H1 (cell line): ENCODE measurements around the gene CXCL5. TPM values are rescaled to one million over a fixed set of nuclear protein-coding genes. Genes with fewer than 3 reads are reported as not detected.

ENCODE experiments used
- CTCF ChIA-PET: fragments of 300-600 bp; sonication (Branson Sonifier 250); formaldehyde crosslinking; loops from one replicate; lab custom pipeline; 2021; ENCODE audit not compliant: partially characterized antibody; lab: Charles Lee
- POLR2A ChIA-PET: fragments of 300-600 bp; sonication (Branson Sonifier 250); formaldehyde crosslinking; loops from one replicate; lab custom pipeline; 2021; ENCODE audit warnings: inconsistent platforms; ENCODE audit not compliant: partially characterized antibody; lab: Charles Lee
- DNase-seq, 2 experiments: peaks; one replicate each; pipeline versions ENCODE4 v3.0.0 to v3.0.0-alpha.2; 2010 to 2022; ENCODE audit warnings: low spot score in 2 of 2, low read depth in 1 of 2, mixed read lengths in 1 of 2
- FAIRE-seq: peaks from 2 replicates; lab custom pipeline; 2011; peaks lifted over from hg19 to GRCh38; lab: Jason Lieb, UNC
- H2AFZ ChIP-seq: 2 replicates; pipeline ENCODE4 v1.8.1; 2012; ENCODE audit warnings: low read length, inconsistent platforms
- H2AK5ac ChIP-seq: 2 replicates; pipeline ENCODE4 v1.6.1; 2013; ENCODE audit warnings: low read depth, low read length
- H2BK120ac ChIP-seq: replicated peaks from 2 replicates; pipeline ENCODE3; 2013; ENCODE audit warnings: low read depth, low read length, inconsistent platforms
- H2BK12ac ChIP-seq: 2 replicates; pipeline ENCODE4 v1.6.1; 2013; ENCODE audit warnings: low read depth, low read length
- H2BK15ac ChIP-seq: 2 replicates; pipeline ENCODE4 v1.6.1; 2013; ENCODE audit warnings: low read length
- H2BK20ac ChIP-seq: 2 replicates; pipeline ENCODE4 v1.6.1; 2013; ENCODE audit warnings: low read length
- H2BK5ac ChIP-seq: 2 replicates; pipeline ENCODE4 v1.6.1; 2013; ENCODE audit warnings: low read depth, low read length
- H3K14ac ChIP-seq: 2 replicates; pipeline ENCODE4 v1.6.1; 2013; ENCODE audit warnings: inconsistent platforms; ENCODE audit not compliant: insufficient read length
- H3K18ac ChIP-seq: 2 replicates; pipeline ENCODE4 v1.6.1; 2013; ENCODE audit warnings: low read length; ENCODE audit errors: extremely low read depth
- H3K23ac ChIP-seq: 2 replicates; pipeline ENCODE4 v1.6.1; 2013; ENCODE audit warnings: inconsistent platforms; ENCODE audit not compliant: insufficient read length
- H3K23me2 ChIP-seq: 2 replicates; pipeline ENCODE4 v1.6.1; 2013; ENCODE audit warnings: low read depth, low read length
- H3K27ac ChIP-seq: 2 replicates; pipeline ENCODE4 v1.6.1; 2011; ENCODE audit warnings: low read depth, low read length, inconsistent platforms
- H3K27me3 ChIP-seq, 4 experiments: replicated peaks in 1 of 4; 1 replicate in 1 of 4; 2 replicates in 3 of 4; pipeline versions ENCODE4 v1.6.1 to v1.8.1; 2011 to 2013; ENCODE audit warnings: low read length in 3 of 4, mild to moderate bottlenecking in 3 of 4, inconsistent platforms in 2 of 4, mixed read lengths in 2 of 4, moderate library complexity in 1 of 4; ENCODE audit not compliant: control insufficient read depth in 3 of 4, insufficient read depth in 3 of 4; ENCODE audit errors: extremely low read depth in 1 of 4
- H3K36me3 ChIP-seq, 4 experiments: 2 replicates each; pipeline versions ENCODE4 v1.6.1 to v1.8.1; 2011 to 2013; ENCODE audit warnings: mild to moderate bottlenecking in 4 of 4, low read length in 3 of 4, moderate library complexity in 2 of 4, control low read depth in 1 of 4, inconsistent platforms in 1 of 4; ENCODE audit not compliant: insufficient read depth in 4 of 4, control insufficient read depth in 2 of 4
- H3K4ac ChIP-seq: replicated peaks from 2 replicates; pipeline ENCODE3; 2013; ENCODE audit warnings: low read length, low read depth, mixed read lengths, inconsistent platforms; ENCODE audit not compliant: insufficient read length
- H3K4me1 ChIP-seq, 4 experiments: replicated peaks in 1 of 4; 1 replicate in 1 of 4; 2 replicates in 3 of 4; pipeline versions ENCODE4 v1.6.1 to v1.8.1; 2011 to 2013; ENCODE audit warnings: low read length in 3 of 4, inconsistent platforms in 2 of 4, mixed read lengths in 1 of 4; ENCODE audit not compliant: insufficient read depth in 4 of 4, control insufficient read depth in 3 of 4
- H3K4me2 ChIP-seq, 2 experiments: 2 replicates each; pipeline versions ENCODE4 v1.6.1 to v1.8.1; 2011 to 2013; ENCODE audit warnings: low read depth in 2 of 2, low read length in 2 of 2, control low read depth in 1 of 2, inconsistent platforms in 1 of 2, mild to moderate bottlenecking in 1 of 2; ENCODE audit not compliant: insufficient read depth in 1 of 2
- H3K4me3 ChIP-seq, 4 experiments: fragments of 200-600, 300-600 bp in 1 of 4; sonication (generic), shearing (Covaris generic), sonication (Bioruptor Twin) in 1 of 4; 2 replicates each; pipeline versions ENCODE4 v1.5.1 to v1.8.1; 2011 to 2016; ENCODE audit warnings: low read length in 4 of 4, low read depth in 3 of 4, control low read depth in 2 of 4, inconsistent platforms in 2 of 4, mild to moderate bottlenecking in 2 of 4, mixed read lengths in 1 of 4, moderate library complexity in 1 of 4; ENCODE audit not compliant: insufficient read depth in 2 of 4; ENCODE audit errors: extremely low read depth in 1 of 4
- H3K56ac ChIP-seq: replicated peaks from 2 replicates; pipeline ENCODE3; 2013; ENCODE audit warnings: low read depth, mild to moderate bottlenecking, mixed read lengths, low read length, inconsistent platforms; ENCODE audit not compliant: insufficient read length
- H3K79me1 ChIP-seq: 2 replicates; pipeline ENCODE4 v1.6.1; 2013; ENCODE audit warnings: low read depth, low read length, control low read depth
- H3K79me2 ChIP-seq, 2 experiments: 2 replicates each; pipeline versions ENCODE4 v1.6.1 to v1.8.1; 2012 to 2013; ENCODE audit warnings: low read length in 2 of 2, mild to moderate bottlenecking in 2 of 2, inconsistent platforms in 1 of 2; ENCODE audit not compliant: insufficient read depth in 2 of 2, control insufficient read depth in 1 of 2
- H3K9ac ChIP-seq, 4 experiments: replicated peaks in 1 of 4; 1 replicate in 1 of 4; 2 replicates in 3 of 4; pipeline versions ENCODE4 v1.6.1 to v1.8.1; 2011 to 2013; ENCODE audit warnings: low read depth in 3 of 4, low read length in 3 of 4, control low read depth in 2 of 4, mild to moderate bottlenecking in 2 of 4, moderate library complexity in 2 of 4, inconsistent platforms in 1 of 4; ENCODE audit errors: extremely low read depth in 1 of 4
- H3K9me3 ChIP-seq, 2 experiments: 2 replicates each; pipeline versions ENCODE4 v1.6.1 to v1.8.1; 2012 to 2013; ENCODE audit warnings: mild to moderate bottlenecking in 2 of 2, moderate library complexity in 2 of 2, control low read depth in 1 of 2, inconsistent platforms in 1 of 2, low read depth in 1 of 2, low read length in 1 of 2, mixed read lengths in 1 of 2; ENCODE audit not compliant: insufficient read depth in 2 of 2
- H4K20me1 ChIP-seq, 2 experiments: replicated peaks in 1 of 2; 2 replicates each; pipeline versions ENCODE3 to v1.8.1; 2011 to 2013; ENCODE audit warnings: inconsistent platforms in 2 of 2, low read length in 2 of 2, mild to moderate bottlenecking in 1 of 2; ENCODE audit not compliant: insufficient read depth in 2 of 2, control insufficient read depth in 1 of 2
- H4K5ac ChIP-seq: 2 replicates; pipeline ENCODE4 v1.6.1; 2013; ENCODE audit warnings: low read length, low read depth, mixed read lengths, inconsistent platforms; ENCODE audit not compliant: insufficient read length
- H4K8ac ChIP-seq: 2 replicates; pipeline ENCODE4 v1.8.0; 2013; ENCODE audit warnings: mild to moderate bottlenecking, moderate library complexity, low read length, inconsistent platforms; ENCODE audit not compliant: insufficient read depth; ENCODE audit errors: extremely low read depth
- H4K91ac ChIP-seq: replicated peaks from 2 replicates; pipeline ENCODE3; 2013; ENCODE audit warnings: low read length, mixed read lengths, inconsistent platforms; ENCODE audit not compliant: insufficient read length
- ATF2 ChIP-seq: IDR thresholded peaks from 2 replicates; pipeline ENCODE4 v1.6.1; 2012; ENCODE audit warnings: low read length, inconsistent platforms
- CTBP2 ChIP-seq: IDR thresholded peaks from 2 replicates; pipeline ENCODE4 v1.7.0; 2011; ENCODE audit warnings: borderline replicate concordance, mild to moderate bottlenecking, moderate library complexity, mixed read lengths, low read length; ENCODE audit not compliant: insufficient read depth, insufficient read length
- EGR1 ChIP-seq: IDR thresholded peaks from 2 replicates; pipeline ENCODE4 v1.6.1; 2011; ENCODE audit warnings: low read depth, low read length, borderline replicate concordance
- RAD21 ChIP-seq, 2 experiments: IDR thresholded peaks in 1 of 2; conservative IDR thresholded peaks in 1 of 2; 2 replicates each; pipeline ENCODE4 v1.6.1; 2011; ENCODE audit warnings: low read depth in 2 of 2, low read length in 2 of 2, improper control_type of control experiment in 1 of 2, inconsistent platforms in 1 of 2, mild to moderate bottlenecking in 1 of 2, moderate library complexity in 1 of 2
- SAP30 ChIP-seq: fragments of 300-600 bp; sonication (generic); IDR thresholded peaks from 2 replicates; pipeline ENCODE4 v1.7.1; 2012; ENCODE audit warnings: low read length, moderate library complexity, mild to moderate bottlenecking, inconsistent platforms; ENCODE audit not compliant: insufficient read depth, insufficient replicate concordance
- SP4 ChIP-seq: IDR thresholded peaks from 2 replicates; pipeline ENCODE4 v1.6.1; 2012; ENCODE audit warnings: low read length, inconsistent platforms
- polyA plus RNA-seq, 7 experiments: library from polyadenylated mRNA; depleted of rRNA in 3 of 7; stranded (reverse) in 5 of 7; unstranded in 2 of 7; fragments of >200 nt in 5 of 7; fragments of 200-250 nt in 2 of 7; gene quantifications; 1 replicate in 5 of 7; 2 replicates in 1 of 7; 4 replicates in 1 of 7; pipeline versions ENCODE4 v1.2.1 to v1.2.3, GENCODE V29; 2011 to 2013; ENCODE audit warnings: missing spikeins in 2 of 7, mixed read lengths in 2 of 7
- total RNA-seq: library from RNA; stranded (reverse); fragmentation: NEBNext Ultra II Directional; extraction: Animal tissue kit (Norgen Biotek cat#: 25700); gene quantifications from 2 replicates; pipeline ENCODE4 v1.2.1, GENCODE V29; 2021

Gene CXCL5
- total and polyA plus RNA-seq, 2 of the 8 experiments (the other 6 are each of a cell fraction or from before 2014, with no cell fraction given): 10.9 to 15.6 TPM

DNA sequence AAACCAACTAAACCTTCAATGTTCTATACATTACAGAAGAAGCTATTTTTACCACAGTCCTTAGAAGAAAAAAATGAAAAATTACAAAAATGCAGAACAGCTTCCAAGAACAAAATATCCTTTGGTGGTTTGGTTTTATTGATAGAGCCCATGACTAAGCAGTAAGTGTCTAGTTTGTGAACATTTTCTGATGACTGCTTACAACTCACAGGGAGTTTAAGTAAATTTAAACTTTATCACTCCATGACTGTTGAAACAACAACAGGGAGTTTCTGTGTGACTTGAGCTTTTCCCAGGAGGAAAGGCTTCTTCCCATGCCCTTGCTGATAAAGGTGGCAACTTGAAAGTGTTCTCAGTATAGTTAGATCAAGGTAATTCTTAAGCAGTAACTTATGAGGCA lies 19.6 kb downstream of the CXCL5 start:
- Histone ChIP-seq H2AK5ac (no peak overlapping the region), H3K27me3 (no peaks in the 10 kb centered on the region), H3K23me2 (no peaks in the 10 kb centered on the region), H4K20me1 (no peaks in the 10 kb centered on the region), H3K36me3 (no peaks in the 10 kb centered on the region), H4K91ac (no peak overlapping the region), H4K5ac (no peak overlapping the region), H3K79me2 (no peaks in the 10 kb centered on the region), H3K4me2 (no peak overlapping the region), H3K4ac (no peak overlapping the region), H3K23ac (no peak overlapping the region), H2AFZ (no peak overlapping the region)
- ChIA-PET CTCF (interaction anchor here (0.8 to 5.1 kb wide), 4 partner anchors 14 to 307 kb away, joined by 3 to 37 read pairs (median 4); partner anchors contain the start of gene CXCL5), POLR2A (interaction anchor here (1.2 kb wide), 1 partner anchor 18 kb away, joined by 4 read pairs; no protein-coding TSS in a partner anchor)
- TF ChIP-seq SP4 (no peak), CTBP2 (no peak), EGR1 (no peak), SAP30 (no peak), ATF2 (no peak), RAD21 (IDR thresholded peaks at IDR 0.05 in 1 of 2, conservative IDR thresholded peaks at IDR 0.05 in 1 of 2; ENCODE audit: low read depth in 2 of 2, low read length in 2 of 2) (no peak)
- TF ChIP-seq, all 59 proteins: peak for 0
- peaks cover 0 to 18% (median 4%) of the 10 kb centered on the region in 4 experiments; a peak in 3 of 7 replicates for H3K4me1 ChIP-seq
- H2BK5ac ChIP-seq: no peak overlapping the region
- H4K8ac ChIP-seq: no peak overlapping the region
- H3K18ac ChIP-seq: no peak overlapping the region
- no peak overlapping the region for H3K14ac ChIP-seq
- DNase-seq (no peak), FAIRE-seq (no peak)
- no peak overlapping the region for H3K4me3 ChIP-seq
- H2BK120ac ChIP-seq: no peak overlapping the region
- no peak overlapping the region for H3K56ac ChIP-seq
- H3K27ac ChIP-seq: no peak overlapping the region
- no peak overlapping the region for H2BK15ac ChIP-seq
- no peaks in the 10 kb centered on the region for H3K79me1 ChIP-seq
- no peaks in the 10 kb centered on the region for H3K9me3 ChIP-seq
- H2BK20ac ChIP-seq: no peak overlapping the region; the same call in 1 of the 2 replicates
- no peak overlapping the region for H2BK12ac ChIP-seq
- no peak overlapping the region for H3K9ac ChIP-seq
